ENCODE measurements around the gene EPHB4. TPM values are rescaled to one million over a fixed set of nuclear protein-coding genes. Genes with fewer than 3 reads are reported as not detected.

Gene EPHB4
- total RNA-seq, 1 experiment from 2014 or later: 135 TPM

DNA sequence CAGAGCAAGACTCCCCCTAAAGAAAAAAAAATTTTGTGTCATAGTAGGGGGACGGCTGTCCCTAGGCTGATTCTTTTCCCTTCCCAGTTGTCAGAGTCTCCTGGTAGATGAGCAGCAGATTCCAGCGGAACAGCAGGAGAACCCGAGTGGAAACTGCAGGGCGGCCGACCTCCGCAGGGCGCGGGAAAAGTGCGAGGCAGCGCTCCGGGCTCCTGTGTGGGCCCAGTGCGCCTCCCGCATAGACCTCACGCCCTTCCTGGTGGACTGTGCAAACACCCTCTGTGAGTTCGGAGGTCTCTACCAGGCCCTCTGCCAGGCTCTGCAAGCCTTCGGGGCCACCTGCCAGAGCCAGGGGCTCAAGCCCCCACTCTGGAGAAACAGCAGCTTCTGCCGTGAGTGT, 48.0 kb downstream of the EPHB4 start:
- DNase-seq: no peak
- H4K8ac ChIP-seq (replicated peaks; ENCODE audit: insufficient read length, low read depth, low read length): no peak overlapping the region
- H2AK5ac ChIP-seq (ENCODE audit: insufficient read length, low read length): no peak overlapping the region
- Mint-ChIP-seq H3K36me3 (ENCODE audit: insufficient read depth in 1 of 3, low read depth in 3 of 3) (peaks cover 0 to 1% (median 0%) of the 10 kb centered on the region in 3 experiments; a peak in 2 of 7 replicates), H3K4me3 (no peak overlapping the region), H3K4me1 (peaks cover 0 to 1% of the 10 kb centered on the region in 2 experiments; a peak in 3 of 4 replicates), H3K9me3 (peaks cover 7% of the 10 kb centered on the region in 2 experiments), H3K27ac (no peak overlapping the region), H3K27me3 (ENCODE audit: low read depth) (peaks cover 6% of the 10 kb centered on the region)
- H2BK12ac ChIP-seq (ENCODE audit: insufficient read length, low read depth, low read length): no peak overlapping the region
- H3T11ph ChIP-seq (ENCODE audit: low read length): no peak overlapping the region
- no peaks in the 10 kb centered on the region for H4K20me1 ChIP-seq (ENCODE audit: control insufficient read depth, insufficient read depth, insufficient read length)
- H2BK15ac ChIP-seq (ENCODE audit: low read depth, low read length): no peak overlapping the region
- H3K14ac ChIP-seq (ENCODE audit: insufficient read depth, low read length): no peak overlapping the region; the same call in 1 of the 2 replicates
- H2BK5ac ChIP-seq (ENCODE audit: insufficient read length, low read length): no peak overlapping the region
- H3K27ac ChIP-seq (ENCODE audit: insufficient read length, low read depth, low read length): no peak overlapping the region
- no peak overlapping the region for H3K56ac ChIP-seq (ENCODE audit: insufficient read length, low read depth, low read length)
- H4K5ac ChIP-seq (ENCODE audit: insufficient read length, low read depth, low read length): no peak overlapping the region
- no CpG with 5 or more reads among the region's 17 CpGs for WGBS (ENCODE audit: extremely low coverage, insufficient read length, low lambda C conversion rate)
- no peaks in the 10 kb centered on the region for H3K79me1 ChIP-seq (ENCODE audit: insufficient read depth, low read depth, low read length, poor library complexity, severe bottlenecking)
- no peak for TF ChIP-seq CTCF (conservative IDR thresholded peaks at IDR 0.05)
- H2AFZ ChIP-seq (ENCODE audit: low read length): no peak overlapping the region
- H2BK20ac ChIP-seq (ENCODE audit: low read depth, low read length, poor library complexity, severe bottlenecking): no peak overlapping the region
- no peak overlapping the region for H3K23ac ChIP-seq (ENCODE audit: insufficient read length, low read depth, low read length)
- no peak overlapping the region for H3K4me2 ChIP-seq (ENCODE audit: insufficient read depth, insufficient read length, low read length)
- H3K4me1 ChIP-seq (ENCODE audit: insufficient read depth, low read length): no peaks in the 10 kb centered on the region
- no peak overlapping the region for H3K9ac ChIP-seq (ENCODE audit: extremely low read depth, insufficient read length, low read length)
- no peaks in the 10 kb centered on the region for H3K79me2 ChIP-seq (ENCODE audit: insufficient read depth, low read length)
- H3K4ac ChIP-seq (ENCODE audit: low read depth, low read length): no peak overlapping the region
- H3K23me2 ChIP-seq (ENCODE audit: insufficient read length, low read depth, low read length, poor library complexity, severe bottlenecking): no peaks in the 10 kb centered on the region
- no peaks in the 10 kb centered on the region for H3K9me3 ChIP-seq (ENCODE audit: control insufficient read depth, low read depth, low read length)
- no peak overlapping the region for H2BK120ac ChIP-seq (ENCODE audit: low read depth, low read length, poor library complexity, severe bottlenecking)
- H3K27me3 ChIP-seq (ENCODE audit: insufficient read depth, low read length): no peaks in the 10 kb centered on the region
- H4K91ac ChIP-seq (ENCODE audit: insufficient read length, low read depth, low read length): no peak overlapping the region
- no peak overlapping the region for H3K18ac ChIP-seq (ENCODE audit: insufficient read length, low read depth, low read length)
